Effector memory CD4-positive, alpha-beta T cell (primary cell): Measurements from ENCODE around the gene SUGCT.

Source experiments
- DNase-seq, 3 donors: peaks; one replicate each; pipeline ENCODE4 v3.0.0-alpha.2; 2020
- H3K27ac ChIP-seq: 2 replicates; pipeline ENCODE4 v1.7.0; 2013; ENCODE audit warnings: mild to moderate bottlenecking, low read length, moderate library complexity; ENCODE audit not compliant: insufficient read depth, poor library complexity, severe bottlenecking
- H3K27me3 ChIP-seq: replicated peaks from 2 replicates; pipeline ENCODE4 v1.7.0; 2013; ENCODE audit warnings: mild to moderate bottlenecking, low read length; ENCODE audit not compliant: insufficient read depth, control insufficient read depth, poor library complexity, severe bottlenecking
- H3K36me3 ChIP-seq: 2 replicates; pipeline ENCODE4 v1.7.0; 2013; ENCODE audit warnings: mild to moderate bottlenecking, low read length, moderate library complexity; ENCODE audit not compliant: control insufficient read depth, insufficient read depth
- H3K4me1 ChIP-seq: 2 replicates; pipeline ENCODE4 v1.7.0; 2013; ENCODE audit warnings: low read length, mild to moderate bottlenecking; ENCODE audit not compliant: control insufficient read depth, insufficient read depth, poor library complexity, severe bottlenecking
- H3K4me3 ChIP-seq: 2 replicates; pipeline ENCODE4 v1.7.0; 2013; ENCODE audit warnings: low read length, low read depth, mild to moderate bottlenecking; ENCODE audit not compliant: insufficient read depth, poor library complexity, severe bottlenecking
- H3K9me3 ChIP-seq: 2 replicates; pipeline ENCODE4 v1.7.0; 2013; ENCODE audit warnings: mild to moderate bottlenecking, low read length, moderate library complexity; ENCODE audit not compliant: control insufficient read depth

SUGCT gene

DNA sequence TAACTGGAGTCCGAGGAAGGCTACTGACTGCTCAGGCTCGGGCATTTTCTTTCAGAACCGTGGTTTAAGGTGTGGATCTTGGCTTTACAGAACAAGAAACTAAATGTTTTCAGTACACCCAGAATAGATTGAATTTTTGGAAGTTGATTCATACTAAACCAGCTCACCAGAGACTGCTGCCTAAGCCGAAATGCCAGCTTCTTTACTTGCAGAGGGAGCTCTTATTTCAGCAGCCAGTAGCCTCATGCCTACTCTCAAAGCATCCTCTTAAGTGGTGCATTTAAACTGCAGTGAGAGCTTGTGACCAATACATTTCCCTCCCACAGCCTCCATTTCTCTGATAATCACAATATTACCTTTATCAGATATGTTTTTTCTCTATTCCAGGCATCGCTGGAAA, 615.1 kb downstream of the SUGCT start:
- H3K27me3 ChIP-seq: no peaks in the 10 kb centered on the region
- no peak for DNase-seq

GRCh38 chr7:40753455-40753854, 618.6 kb downstream of the SUGCT start:
- Histone ChIP-seq H3K4me1 (no peaks in the 10 kb centered on the region), H3K27me3 (no peaks in the 10 kb centered on the region), H3K27ac (no peak overlapping the region), H3K4me3 (no peak overlapping the region), H3K9me3 (no peaks in the 10 kb centered on the region), H3K36me3 (no peaks in the 10 kb centered on the region)
- no peak for DNase-seq

More for the DNA sequence above, 615.1 kb downstream of the SUGCT start:
- no peak overlapping the region for H3K27ac ChIP-seq
- no peak overlapping the region for H3K4me3 ChIP-seq
- H3K4me1 ChIP-seq: no peaks in the 10 kb centered on the region
- H3K36me3 ChIP-seq: no peaks in the 10 kb centered on the region
- no peaks in the 10 kb centered on the region for H3K9me3 ChIP-seq

GRCh38 chr7:40755438-40755837, 620.6 kb downstream of the SUGCT start:
- Histone ChIP-seq H3K27me3 (no peaks in the 10 kb centered on the region), H3K4me3 (no peak overlapping the region), H3K36me3 (no peaks in the 10 kb centered on the region), H3K4me1 (no peaks in the 10 kb centered on the region), H3K27ac (no peak overlapping the region), H3K9me3 (no peaks in the 10 kb centered on the region)
- DNase-seq: no peak

DNA sequence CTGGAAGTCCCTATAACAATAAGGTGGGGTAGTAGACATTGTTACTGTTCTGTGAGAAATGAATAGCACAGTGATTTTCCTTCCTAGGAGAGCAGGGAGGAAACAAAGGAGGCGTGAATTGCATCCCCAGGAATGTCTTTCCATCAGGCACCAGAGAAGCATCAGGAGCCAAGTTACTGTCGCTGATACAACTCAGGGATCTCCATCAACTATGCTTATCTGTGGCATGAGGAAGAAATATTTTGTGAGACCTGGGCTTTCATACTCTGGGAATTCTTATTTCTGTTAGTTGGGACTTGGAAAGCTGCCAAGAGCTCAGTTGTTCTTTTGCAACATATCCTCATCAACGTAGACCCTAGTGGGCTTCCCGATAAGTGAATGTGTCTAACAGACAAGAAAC, 622.3 kb downstream of the SUGCT start:
- no peak for DNase-seq
- H3K36me3 ChIP-seq: no peaks in the 10 kb centered on the region
- H3K9me3 ChIP-seq: no peaks in the 10 kb centered on the region
- H3K27ac ChIP-seq: no peak overlapping the region
- no peak overlapping the region for H3K4me3 ChIP-seq
- no peaks in the 10 kb centered on the region for H3K27me3 ChIP-seq
- H3K4me1 ChIP-seq: no peaks in the 10 kb centered on the region

DNA sequence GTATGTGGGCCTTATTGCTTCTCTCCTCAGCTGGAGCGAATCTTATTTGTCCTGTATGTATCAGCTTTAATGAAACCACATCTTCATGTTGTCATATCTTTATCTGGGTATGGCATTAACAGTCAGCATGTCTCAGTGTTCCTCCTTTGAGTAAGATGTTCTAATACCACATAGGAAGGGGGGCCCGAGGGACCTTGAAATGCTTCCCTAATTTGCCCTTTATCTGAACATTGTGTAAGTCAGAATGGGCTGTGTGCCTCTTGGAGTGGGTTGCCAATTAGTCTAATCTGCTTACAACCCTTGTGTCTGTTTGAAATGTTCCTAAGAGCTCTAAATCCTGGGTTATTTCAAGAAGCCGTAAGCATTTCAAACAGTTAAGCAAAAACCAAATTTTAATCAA, 623.8 kb downstream of the SUGCT start:
- Histone ChIP-seq H3K4me1 (no peaks in the 10 kb centered on the region), H3K27ac (no peak overlapping the region), H3K36me3 (no peaks in the 10 kb centered on the region), H3K27me3 (no peaks in the 10 kb centered on the region), H3K4me3 (no peak overlapping the region), H3K9me3 (no peaks in the 10 kb centered on the region)
- DNase-seq: no peak

GRCh38 chr7:40760293-40760964, 625.6 kb downstream of the SUGCT start:
- Histone ChIP-seq H3K9me3 (no peaks in the 10 kb centered on the region), H3K4me3 (no peak overlapping the region), H3K27me3 (no peaks in the 10 kb centered on the region), H3K27ac (no peak overlapping the region), H3K36me3 (no peaks in the 10 kb centered on the region), H3K4me1 (no peaks in the 10 kb centered on the region)
- DNase-seq: no peak

GRCh38 chr7:40760987-40761386, 626.2 kb downstream of the SUGCT start:
- no peak overlapping the region for H3K4me3 ChIP-seq
- H3K4me1 ChIP-seq: no peaks in the 10 kb centered on the region
- no peak for DNase-seq
- no peaks in the 10 kb centered on the region for H3K9me3 ChIP-seq
- H3K27me3 ChIP-seq: no peaks in the 10 kb centered on the region
- no peaks in the 10 kb centered on the region for H3K36me3 ChIP-seq
- no peak overlapping the region for H3K27ac ChIP-seq

DNA sequence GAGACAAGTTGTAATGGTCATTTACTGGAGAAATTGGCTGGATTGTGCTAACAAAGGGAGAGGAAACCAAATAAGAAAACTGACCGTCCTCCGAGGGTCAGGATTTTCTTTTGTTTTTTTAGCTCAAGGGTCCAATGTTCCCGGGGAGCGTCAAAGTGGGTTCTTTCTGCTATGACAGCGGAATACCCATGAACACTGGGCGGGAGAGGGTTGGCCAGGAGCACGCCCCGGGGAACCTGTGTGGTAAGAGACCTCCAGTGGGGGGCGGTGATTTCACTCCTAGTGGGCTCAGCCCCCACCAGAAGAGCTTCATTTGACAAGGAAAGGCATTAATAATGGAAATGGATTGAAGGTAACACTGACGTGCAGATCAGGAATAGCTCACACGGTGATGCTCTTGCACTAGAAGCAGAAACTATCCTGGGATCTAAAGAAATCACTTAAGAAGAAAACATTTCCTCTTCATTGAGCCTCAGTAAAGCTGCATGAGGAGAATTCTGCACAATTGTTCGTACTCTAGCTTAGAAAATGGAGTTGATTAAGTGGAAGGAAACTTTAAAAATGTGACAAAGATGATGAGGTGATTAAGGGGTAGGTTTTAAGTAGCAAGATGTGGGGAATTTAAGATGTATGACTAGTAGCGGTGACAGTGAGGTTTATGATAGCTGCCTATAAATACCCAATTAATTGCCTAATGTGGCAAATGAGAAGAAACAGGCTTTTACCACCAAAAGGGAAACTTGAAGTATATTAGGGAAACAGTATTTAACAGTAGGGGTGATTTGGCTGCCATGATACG, 627.2 kb downstream of the SUGCT start:
- no peaks in the 10 kb centered on the region for H3K36me3 ChIP-seq
- H3K4me3 ChIP-seq: no peak overlapping the region
- DNase-seq: no peak
- H3K4me1 ChIP-seq: no peaks in the 10 kb centered on the region
- H3K9me3 ChIP-seq: no peaks in the 10 kb centered on the region
- H3K27ac ChIP-seq: no peak overlapping the region
- H3K27me3 ChIP-seq: no peaks in the 10 kb centered on the region

GRCh38 chr7:40763319-40764287, 628.8 kb downstream of the SUGCT start:
- Histone ChIP-seq H3K9me3 (no peaks in the 10 kb centered on the region), H3K36me3 (no peaks in the 10 kb centered on the region), H3K27me3 (no peaks in the 10 kb centered on the region), H3K4me1 (no peaks in the 10 kb centered on the region), H3K4me3 (no peak overlapping the region), H3K27ac (no peak overlapping the region)
- no peak for DNase-seq
